Measurements from ENCODE around the gene MROH7. TPM values are rescaled to one million over a fixed set of nuclear protein-coding genes. Genes with fewer than 3 reads are reported as not detected.

MROH7 gene
- total and polyA plus RNA-seq, 9 of the 15 experiments (the other 6 are each of a cell fraction or from before 2014, with no cell fraction given): not detected

- no peak for TF ChIP-seq THRA (IDR thresholded peaks at IDR 0.05)
- no peak for TF ChIP-seq ZBTB34 (CRISPR knock-in tag; IDR thresholded peaks at IDR 0.05)
- TF ChIP-seq THRB (CRISPR knock-in tag; conservative IDR thresholded peaks at IDR 0.05): 0 out of 2 replicates have a peak, but pooled peaks have one; percentile 15
- no peak for TF ChIP-seq FOXM1 (IDR thresholded peaks at IDR 0.05; ENCODE audit: low read depth)
- TF ChIP-seq FOXM1 (CRISPR knock-in tag; IDR thresholded peaks at IDR 0.05; ENCODE audit: low read depth): peak; percentile 68; the same call in 1 of the 2 replicates
- no peak for TF ChIP-seq ETS2 (tag; IDR thresholded peaks at IDR 0.05; ENCODE audit: borderline replicate concordance, poor library complexity, severe bottlenecking)
- peak; percentile 54 for TF ChIP-seq HNRNPLL (IDR thresholded peaks at IDR 0.05; ENCODE audit: low read depth, low read length, poor library complexity, severe bottlenecking)
- no peak for TF ChIP-seq BRD4 (IDR thresholded peaks at IDR 0.05)
- no peak for TF ChIP-seq PREB (CRISPR knock-in tag; IDR thresholded peaks at IDR 0.05)
- TF ChIP-seq NBN (IDR thresholded peaks at IDR 0.05; ENCODE audit: low read depth): 0 out of 2 replicates have a peak, but pooled peaks have one; percentile 16
- no peak for TF ChIP-seq ZNF263 (CRISPR knock-in tag; IDR thresholded peaks at IDR 0.05; ENCODE audit: borderline replicate concordance)
- TF ChIP-seq SRSF7 (optimal IDR thresholded peaks at IDR 0.05; ENCODE audit: low read depth, low read length): no peak
- TF ChIP-seq TFE3 (CRISPR knock-in tag; IDR thresholded peaks at IDR 0.05): no peak
- no peak for TF ChIP-seq PRMT5 (CRISPR knock-in tag; IDR thresholded peaks at IDR 0.05)
- 0 out of 2 replicates have a peak, but pooled peaks have one; percentile 63 for TF ChIP-seq ZNF12 (CRISPR knock-in tag; IDR thresholded peaks at IDR 0.05)
- peak; percentile 84 for TF ChIP-seq CREM (IDR thresholded peaks at IDR 0.05; ENCODE audit: low read depth)
- no peak for TF ChIP-seq TAF15 (IDR thresholded peaks at IDR 0.05; ENCODE audit: low read depth, low read length)
- TF ChIP-seq HIVEP1 (CRISPR knock-in tag; IDR thresholded peaks at IDR 0.05): no peak
- peak; percentile 87 for TF ChIP-seq POLR2AphosphoS5 (IDR thresholded peaks at IDR 0.05; ENCODE audit: control insufficient read depth, insufficient read depth, low read depth, low read length)
These were observed 74.1 kb downstream of the MROH7 start, which contains the start of gene TTC4 (continued) for GRCh38 chr1:54715493-54716298.
